Activated CD8-positive, alpha-beta T cell treated with anti-CD3 and anti-CD28 coated beads for 36 hours (primary cell): ENCODE measurements around the gene CDH23. TPM values are rescaled to one million over a fixed set of nuclear protein-coding genes. Genes with fewer than 3 reads are reported as not detected.

Source experiments
- ATAC-seq: fragments of 200-7000 bp; cut with Tn5 transposase; one replicate; pipeline ENCODE4 v1.10.0; 2021; ENCODE audit warnings: mild to moderate bottlenecking, moderate library complexity
- CTCF ChIA-PET: fragments of 350-600 bp; sonication (Branson Sonifier 250); formaldehyde crosslinking; loops from one replicate; lab custom pipeline; 2021; ENCODE audit warnings: antibody characterized with exemption; lab: Charles Lee
- POLR2A ChIA-PET: fragments of 350-600 bp; sonication (Branson Sonifier 250); formaldehyde crosslinking; loops from one replicate; lab custom pipeline; 2021; ENCODE audit warnings: antibody characterized with exemption; lab: Charles Lee
- DNase-seq: peaks from one replicate; pipeline ENCODE4 v3.0.0-alpha.2; 2020
- H3K27ac Mint-ChIP-seq: one replicate; pipeline ENCODE4 v1.8.0; 2021; ENCODE audit warnings: mild to moderate bottlenecking, mixed read lengths
- H3K27me3 Mint-ChIP-seq: one replicate; pipeline ENCODE4 v1.8.0; 2021; ENCODE audit warnings: mixed read lengths
- H3K36me3 Mint-ChIP-seq: one replicate; pipeline ENCODE4 v1.8.0; 2021; ENCODE audit warnings: low read depth, mixed read lengths
- H3K4me1 Mint-ChIP-seq: one replicate; pipeline ENCODE4 v1.8.0; 2021; ENCODE audit warnings: low read depth, mixed read lengths
- H3K4me3 Mint-ChIP-seq: one replicate; pipeline ENCODE4 v1.8.0; 2021; ENCODE audit warnings: mild to moderate bottlenecking, moderate library complexity, mixed read lengths
- H3K9me3 Mint-ChIP-seq: one replicate; pipeline ENCODE4 v1.8.0; 2021; ENCODE audit warnings: mixed read lengths
- CTCF ChIP-seq: fragments of 200-600 bp; IDR thresholded peaks from one replicate; pipeline ENCODE4 v1.8.0; 2022; ENCODE audit warnings: antibody characterized with exemption, mild to moderate bottlenecking
- intact Hi-C: fragments of 100-400 bp; cut with micrococcal nuclease; formaldehyde crosslinking; loops from one replicate; pipeline ENCODE4 v1.10.0; 2022
- total RNA-seq, 2 experiments: library from RNA; stranded (reverse); gene quantifications; one replicate each; pipeline ENCODE4 v1.2.3, GENCODE V29; 2021

Gene CDH23
- total RNA-seq, 2 experiments from 2014 or later = 2.4 to 2.7 TPM

GRCh38 chr10:71467569-71468362 is 71.0 kb downstream of the CDH23 start:
- Mint-ChIP-seq H3K27ac (no peak overlapping the region), H3K4me3 (no peak overlapping the region), H3K4me1 (no peaks in the 10 kb centered on the region), H3K36me3 (no peaks in the 10 kb centered on the region), H3K9me3 (no peaks in the 10 kb centered on the region), H3K27me3 (peaks cover 2% of the 10 kb centered on the region)
- ChIA-PET POLR2A (no interaction called here), CTCF (interaction anchor here (1.1 kb wide), 1 partner anchor 101 kb away, joined by 3 read pairs; no protein-coding TSS in a partner anchor)
- no peak for TF ChIP-seq CTCF
- DNase-seq (no peak), ATAC-seq (no peak)
- intact Hi-C loops = no loop called here

DNA sequence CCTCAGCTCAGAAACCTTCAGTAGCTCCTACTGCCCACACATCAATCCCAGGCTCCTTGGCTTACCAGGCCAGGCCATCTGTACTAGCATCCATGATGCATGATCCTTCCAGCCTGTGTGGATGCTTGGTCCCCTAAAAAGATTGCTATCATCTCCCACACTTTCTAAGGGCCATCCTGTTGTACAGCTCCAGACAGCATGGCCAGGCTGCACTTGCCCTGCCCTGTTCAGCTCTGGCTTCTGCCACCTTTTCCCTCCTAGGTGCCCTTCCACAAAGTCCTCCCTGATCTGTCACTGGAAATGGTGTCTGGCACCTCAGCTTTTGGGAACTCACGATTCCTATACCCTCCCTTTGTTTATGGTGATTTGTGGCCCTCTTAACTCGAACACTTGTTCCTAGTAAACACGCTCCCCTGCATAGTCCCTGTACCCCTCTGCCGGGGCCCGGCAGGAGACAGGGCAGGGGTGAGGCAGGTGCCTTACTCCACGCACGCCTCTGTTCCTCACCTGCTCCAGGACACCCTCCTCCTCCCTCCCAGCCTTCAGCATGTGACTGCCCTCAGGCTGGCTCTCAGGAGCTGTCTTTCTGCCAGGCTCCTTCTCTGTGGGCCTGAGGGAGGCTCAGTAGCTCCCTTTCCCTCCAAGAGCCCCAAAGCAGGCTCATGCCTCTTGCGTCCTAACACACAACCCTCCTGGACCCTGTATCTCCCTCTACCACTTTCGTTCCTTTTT is 71.8 kb downstream of the CDH23 start:
- POLR2A ChIA-PET = no interaction called here
- no peak overlapping the region for H3K27ac Mint-ChIP-seq

GRCh38 chr10:71471006-71471405 is 74.3 kb downstream of the CDH23 start:
- CTCF ChIA-PET = no interaction called here
- no peak for TF ChIP-seq CTCF
- ATAC-seq = no peak
- intact Hi-C loops = no loop called here
- H3K36me3 Mint-ChIP-seq = no peaks in the 10 kb centered on the region
- H3K27ac Mint-ChIP-seq = no peak overlapping the region
- no peaks in the 10 kb centered on the region for H3K9me3 Mint-ChIP-seq
- peaks cover 2% of the 10 kb centered on the region for H3K27me3 Mint-ChIP-seq
- POLR2A ChIA-PET = no interaction called here
- no peaks in the 10 kb centered on the region for H3K4me1 Mint-ChIP-seq
- no peak overlapping the region for H3K4me3 Mint-ChIP-seq
- DNase-seq = no peak

More for the DNA sequence above, 71.8 kb downstream of the CDH23 start:
- Mint-ChIP-seq H3K9me3 (no peaks in the 10 kb centered on the region), H3K4me1 (no peaks in the 10 kb centered on the region), H3K27me3 (peaks cover 2% of the 10 kb centered on the region), H3K4me3 (no peak overlapping the region), H3K36me3 (no peaks in the 10 kb centered on the region)
- CTCF ChIA-PET = interaction anchor here (1.1 kb wide), 1 partner anchor 101 kb away, joined by 3 read pairs; no protein-coding TSS in a partner anchor
- no peak for TF ChIP-seq CTCF
- ATAC-seq (no peak), DNase-seq (no peak)
- intact Hi-C loops = no loop called here

DNA sequence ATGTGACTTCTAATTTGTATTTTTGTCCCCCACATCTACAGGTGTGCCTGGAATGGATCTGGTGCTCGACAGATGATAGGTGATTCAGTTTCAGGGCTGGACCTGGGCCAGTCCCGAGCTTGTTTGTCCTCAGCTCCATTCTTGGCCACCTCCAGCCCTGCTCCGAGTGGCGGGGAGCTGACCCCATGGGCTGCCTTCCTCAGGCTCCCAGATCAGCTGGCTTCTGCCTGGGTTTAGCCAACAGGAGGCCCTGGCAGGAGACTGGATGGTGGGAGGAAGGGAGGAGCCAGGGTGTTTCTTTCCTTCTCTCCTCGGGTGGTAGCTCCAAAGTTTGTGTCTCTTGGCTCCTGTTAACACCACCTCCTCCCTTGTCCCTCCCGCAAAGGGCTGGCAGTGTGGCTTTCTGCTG is 75.2 kb downstream of the CDH23 start:
- intact Hi-C loops = no loop called here
- POLR2A ChIA-PET = no interaction called here
- no peaks in the 10 kb centered on the region for H3K9me3 Mint-ChIP-seq

More for the DNA sequence above, 75.2 kb downstream of the CDH23 start:
- DNase-seq (no peak), ATAC-seq (no peak)
- CTCF ChIA-PET = no interaction called here
- Mint-ChIP-seq H3K4me3 (no peak overlapping the region), H3K27ac (no peak overlapping the region), H3K36me3 (no peaks in the 10 kb centered on the region), H3K27me3 (peaks cover 2% of the 10 kb centered on the region), H3K4me1 (no peaks in the 10 kb centered on the region)
- no peak for TF ChIP-seq CTCF
